Gastrocnemius medialis (tissue), 4 donors: ENCODE results near the gene SSBP3. TPM values are rescaled to one million over a fixed set of nuclear protein-coding genes. Genes with fewer than 3 reads are reported as not detected.

Source experiments
- ATAC-seq, 2 donors: fragments of 150-250 bp; one replicate each; pipeline ENCODE4 v1.9.1; 2016
- DNase-seq, 2 donors: peaks; one replicate each; pipeline ENCODE4 v3.0.0-alpha.2; 2019
- H3K27ac ChIP-seq, 4 donors: fragments of 200-600 bp; sonication (generic); 1 replicate in 1 of 4; 2 replicates in 3 of 4; pipeline ENCODE4 v1.5.1; 2016 to 2018; ENCODE audit warnings: mild to moderate bottlenecking in 2 of 4, moderate library complexity in 1 of 4
- H3K27me3 ChIP-seq, 3 donors: fragments of 200-600 bp; sonication (generic) in 2 of 3; 1 replicate in 1 of 3; 2 replicates in 2 of 3; pipeline versions ENCODE4 v1.5.1 to v1.6.0; 2016 to 2019; ENCODE audit warnings: mild to moderate bottlenecking in 1 of 3, moderate library complexity in 1 of 3
- H3K36me3 ChIP-seq, 2 donors: fragments of 200-600 bp; sonication (generic) in 1 of 2; one replicate each; pipeline ENCODE4 v1.5.1; 2017 to 2018
- H3K4me1 ChIP-seq, 2 donors: fragments of 200-600 bp; sonication (generic) in 1 of 2; one replicate each; pipeline ENCODE4 v1.5.1; 2016 to 2017; ENCODE audit warnings: mild to moderate bottlenecking in 2 of 2
- H3K4me3 ChIP-seq, 4 donors: fragments of 200-600 bp; sonication (generic) in 3 of 4; 1 replicate in 1 of 4; 2 replicates in 3 of 4; pipeline ENCODE4 v1.5.1; 2016 to 2019; ENCODE audit warnings: mild to moderate bottlenecking in 2 of 4
- H3K9me3 ChIP-seq, 3 donors: fragments of 200-600 bp; sonication (generic) in 2 of 3; 1 replicate in 1 of 3; 2 replicates in 2 of 3; pipeline ENCODE4 v1.5.1; 2016 to 2019
- CTCF ChIP-seq, 5 experiments: fragments of 450-650 bp in 3 of 5; fragments of 200-600 bp in 2 of 5; sonication (generic) in 2 of 5; IDR thresholded peaks in 4 of 5; conservative IDR thresholded peaks in 1 of 5; 1 replicate in 4 of 5; 2 replicates in 1 of 5; pipeline ENCODE4 v1.5.1; 2016 to 2019; ENCODE audit warnings: antibody characterized with exemption in 5 of 5, mild to moderate bottlenecking in 3 of 5, moderate library complexity in 3 of 5
- POLR2A ChIP-seq, 2 donors: fragments of 450-650 bp; IDR thresholded peaks; one replicate each; pipeline ENCODE4 v1.6.1; 2017; ENCODE audit warnings: antibody characterized with exemption in 2 of 2, mild to moderate bottlenecking in 2 of 2, moderate library complexity in 2 of 2
- in situ Hi-C, 4 donors: fragments of 200-750 bp; cut with MboI; loops; one replicate each; pipeline versions ENCODE4 v1.15.0 to v1.8.0; 2017; ENCODE audit warnings: low sequenced_read_pairs in 4 of 4
- intact Hi-C: fragments of 100-400 bp; cut with DNase I; formaldehyde crosslinking; loops from one replicate; pipeline ENCODE4 v1.15.1; 2023; ENCODE audit warnings: low total_unique reads
- total RNA-seq, 4 donors: library from RNA; depleted of rRNA; stranded (reverse); fragments of >200 nt; gene quantifications; one replicate each; pipeline versions ENCODE4 v1.1.0 to v1.2.3, GENCODE V29; 2016

The SSBP3 gene
- total RNA-seq, 4 donors from 2014 or later, result 3.6 to 21.0 (median 14.9) TPM

GRCh38 chr1:54250670-54251069, 155.5 kb downstream of the SSBP3 start:
- DNase-seq (no peak), ATAC-seq (no peak)
- H3K4me1 ChIP-seq, result peaks cover 9 to 27% of the 10 kb centered on the region in 2 donors
- H3K27me3 ChIP-seq, result no peaks in the 10 kb centered on the region
- H3K27ac ChIP-seq, result peak overlapping the region; percentile 53 to 80 (median 64)
- no peaks in the 10 kb centered on the region for H3K36me3 ChIP-seq
- TF ChIP-seq POLR2A (IDR thresholded peaks at IDR 0.05) (no peak), CTCF (IDR thresholded peaks at IDR 0.05 in 4 of 5, conservative IDR thresholded peaks at IDR 0.05 in 1 of 5) (no peak)
- no peaks in the 10 kb centered on the region for H3K9me3 ChIP-seq
- in situ Hi-C loops, result loop anchor here in 3 of 4 donors (25.0 kb wide), 1 partner anchor 237 kb away; no protein-coding TSS in a partner anchor
- no peak overlapping the region for H3K4me3 ChIP-seq
- intact Hi-C loops, result no loop called here

- TF ChIP-seq POLR2A (IDR thresholded peaks at IDR 0.05) (no peak), CTCF (IDR thresholded peaks at IDR 0.05 in 4 of 5, conservative IDR thresholded peaks at IDR 0.05 in 1 of 5) (no peak)
- Histone ChIP-seq H3K4me1 (peaks cover 9 to 27% of the 10 kb centered on the region in 2 donors), H3K27me3 (no peaks in the 10 kb centered on the region), H3K4me3 (no peak overlapping the region), H3K9me3 (no peaks in the 10 kb centered on the region), H3K27ac (peak overlapping the region; percentile 53 to 80 (median 64)), H3K36me3 (no peaks in the 10 kb centered on the region)
- in situ Hi-C loops, result loop anchor here in 3 of 4 donors (25.0 kb wide), 1 partner anchor 237 kb away; no protein-coding TSS in a partner anchor
- DNase-seq, result peak; percentile 40 to 64
- intact Hi-C loops, result no loop called here
- ATAC-seq, result peak; percentile 68
Measured at GRCh38 chr1:54249819-54250435, 156.3 kb downstream of the SSBP3 start.

DNA sequence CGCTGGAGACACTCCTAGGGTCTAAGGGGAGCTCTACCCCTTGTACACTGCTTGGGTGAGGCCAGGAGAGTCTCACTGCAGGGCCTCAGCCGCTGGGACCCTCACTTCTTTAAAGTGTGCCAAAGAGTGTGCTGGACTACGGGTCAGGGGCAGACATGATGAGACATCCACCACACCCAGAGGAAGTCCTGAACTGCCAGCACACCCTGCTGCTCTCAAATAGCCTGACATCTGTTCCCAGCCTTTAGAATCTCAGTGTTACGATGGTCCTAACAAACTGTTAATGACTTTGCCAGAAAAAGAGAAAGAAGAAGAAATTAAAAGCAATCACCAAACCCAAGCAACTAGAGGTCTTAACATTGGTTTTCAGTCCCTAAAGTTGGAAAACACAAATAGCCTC, 157.2 kb downstream of the SSBP3 start:
- ATAC-seq (peak; percentile 48 to 60), DNase-seq (peak in 1 of 2 donors; percentile 42)
- in situ Hi-C loops (no loop called here), intact Hi-C loops (no loop called here)
- Histone ChIP-seq H3K4me3 (no peak overlapping the region), H3K4me1 (peaks cover 9 to 27% of the 10 kb centered on the region in 2 donors), H3K27ac (peak overlapping the region; percentile 44 to 80 (median 64)), H3K27me3 (no peaks in the 10 kb centered on the region), H3K36me3 (no peaks in the 10 kb centered on the region), H3K9me3 (no peaks in the 10 kb centered on the region)
- TF ChIP-seq CTCF (IDR thresholded peaks at IDR 0.05 in 4 of 5, conservative IDR thresholded peaks at IDR 0.05 in 1 of 5), result no peak
- TF ChIP-seq POLR2A (IDR thresholded peaks at IDR 0.05), result no peak

DNA sequence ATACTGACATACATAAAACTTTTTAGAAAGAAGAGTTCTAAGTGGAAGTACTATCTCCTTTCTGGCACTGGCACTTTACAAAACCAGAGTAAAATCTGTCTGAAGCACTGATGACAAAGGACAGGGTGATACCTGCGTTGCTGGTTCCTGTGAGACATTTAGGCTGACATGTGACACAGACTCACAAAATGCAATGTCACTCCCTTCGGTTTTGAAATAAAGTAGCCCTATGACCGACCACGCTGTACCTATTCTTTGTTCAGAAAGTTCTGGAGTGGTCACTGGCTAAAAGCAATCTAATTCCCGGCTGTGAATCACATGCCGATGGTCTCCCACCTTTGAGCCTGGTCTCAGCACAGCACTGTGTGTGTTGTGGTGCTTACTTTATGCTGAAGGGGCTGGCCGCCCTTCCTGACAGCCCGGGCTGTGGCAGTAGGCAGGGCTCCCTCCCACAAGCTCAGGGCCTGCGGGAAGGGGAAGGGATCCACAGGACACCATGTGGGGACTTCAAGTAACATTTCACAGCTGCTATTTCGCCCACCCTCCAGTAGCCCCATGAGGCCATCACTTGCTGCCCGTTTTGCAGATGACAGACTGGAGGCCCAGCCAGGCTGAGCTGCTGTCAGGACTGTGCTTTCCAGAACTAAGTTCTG, 158.2 kb downstream of the SSBP3 start:
- Histone ChIP-seq H3K27me3 (no peaks in the 10 kb centered on the region), H3K27ac (peak overlapping the region; percentile 44 to 80 (median 64)), H3K9me3 (no peaks in the 10 kb centered on the region), H3K4me1 (peaks cover 9 to 27% of the 10 kb centered on the region in 2 donors), H3K4me3 (no peak overlapping the region), H3K36me3 (peaks cover 0 to 2% of the 10 kb centered on the region in 2 donors)
- TF ChIP-seq CTCF (IDR thresholded peaks at IDR 0.05 in 4 of 5, conservative IDR thresholded peaks at IDR 0.05 in 1 of 5) (no peak), POLR2A (IDR thresholded peaks at IDR 0.05) (peak in 1 of 2 donors; percentile 11)
- peak; percentile 69 to 72 for ATAC-seq
- in situ Hi-C loops (no loop called here), intact Hi-C loops (no loop called here)
- no peak for DNase-seq
